C1 segment of cervical spinal cord (tissue), 14 donors: ENCODE results near the gene NFATC4.
"Not testable (repeated sequence)": the region's sequence is repeated elsewhere in the genome, so short reads cannot be mapped to it uniquely, and the experiment has no call there.

Source experiments
- DNase-seq, 14 donors: peaks; one replicate each; lab custom pipeline; 2025; lab: John Stamatoyannopoulos, UW

The NFATC4 gene

GRCh38 chr14:24366721-24367513 lies 1.1 kb upstream of the NFATC4 start:
- DNase-seq, result peak in 11 of 14 donors; percentile 41 to 97 (median 57)

DNA sequence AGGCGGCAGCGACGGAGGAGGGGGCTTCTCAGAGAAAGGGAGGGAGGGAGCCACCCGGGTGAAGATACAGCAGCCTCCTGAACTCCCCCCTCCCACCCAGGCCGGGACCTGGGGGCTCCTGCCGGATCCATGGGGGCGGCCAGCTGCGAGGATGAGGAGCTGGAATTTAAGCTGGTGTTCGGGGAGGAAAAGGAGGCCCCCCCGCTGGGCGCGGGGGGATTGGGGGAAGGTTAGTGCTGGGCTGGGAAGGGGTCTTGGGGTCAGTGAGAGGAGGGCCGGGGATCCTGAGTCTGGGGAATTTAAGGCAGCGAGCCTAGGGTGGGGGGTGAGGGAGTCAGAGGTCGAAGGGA lies 203 bp downstream of the NFATC4 start:
- peak in 1 of 14 donors; percentile 39 for DNase-seq

DNA sequence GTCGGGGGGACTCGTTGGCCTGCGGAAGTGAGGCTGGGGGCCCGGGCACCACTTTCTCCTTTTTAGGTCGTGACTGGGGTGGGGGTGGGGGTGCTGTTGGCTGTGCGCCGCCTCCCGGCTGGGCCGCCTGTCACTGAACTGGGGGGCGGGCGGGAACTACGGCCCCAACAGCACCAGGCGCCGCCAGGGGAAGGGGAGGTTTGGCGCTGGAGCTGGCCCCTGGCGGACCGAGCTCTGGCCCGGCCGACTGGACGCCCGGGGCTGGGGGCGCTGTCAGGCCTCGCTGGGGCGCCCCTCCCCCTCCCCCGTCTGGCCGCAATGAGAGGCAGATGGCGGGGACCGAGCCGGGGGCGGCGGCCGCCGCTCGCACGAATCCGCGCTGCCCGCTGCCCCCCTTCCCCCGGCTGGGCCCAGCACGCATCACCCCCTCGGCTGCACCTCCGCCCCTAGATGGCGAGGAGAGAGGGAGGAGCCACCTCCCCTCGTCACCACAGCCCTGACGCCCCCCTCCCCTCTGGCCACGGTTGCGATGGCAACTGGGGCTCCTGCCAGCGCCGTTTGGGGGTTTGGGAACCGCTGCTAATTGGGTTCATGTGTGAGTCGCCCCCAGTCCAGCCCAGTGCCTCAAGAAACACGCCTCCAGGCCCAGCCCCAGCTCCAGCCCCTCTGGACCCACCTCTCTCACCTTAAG lies 723 bp downstream of the NFATC4 start:
- DNase-seq, result peak in 6 of 14 donors; percentile 5 to 44 (median 22)

GRCh38 chr14:24369463-24369862 lies 1.5 kb downstream of the NFATC4 start:
- no peak for DNase-seq

- DNase-seq, result peak in 1 of 14 donors; percentile 37
Measured at GRCh38 chr14:24369907-24370687, 2.1 kb downstream of the NFATC4 start.

DNA sequence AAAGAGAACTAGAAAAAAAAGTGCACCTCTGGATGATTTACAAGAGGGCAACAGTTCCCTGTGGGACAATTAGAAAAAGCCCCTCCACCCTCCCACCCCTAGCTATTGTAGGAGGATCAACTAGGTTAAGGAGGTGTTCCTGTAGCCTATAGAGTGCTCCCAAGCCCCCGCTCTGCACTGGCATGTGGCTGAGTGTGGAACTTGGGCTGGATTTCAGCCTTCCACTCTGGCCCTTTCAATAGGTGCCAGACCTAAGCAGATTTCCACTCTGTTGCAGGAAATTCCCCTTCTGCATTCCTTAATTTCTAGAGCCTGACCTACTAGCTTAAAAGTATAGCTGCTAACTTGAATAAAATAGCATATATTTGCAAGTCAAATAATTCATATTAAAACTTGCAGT lies 2.8 kb downstream of the NFATC4 start:
- no peak for DNase-seq

DNA sequence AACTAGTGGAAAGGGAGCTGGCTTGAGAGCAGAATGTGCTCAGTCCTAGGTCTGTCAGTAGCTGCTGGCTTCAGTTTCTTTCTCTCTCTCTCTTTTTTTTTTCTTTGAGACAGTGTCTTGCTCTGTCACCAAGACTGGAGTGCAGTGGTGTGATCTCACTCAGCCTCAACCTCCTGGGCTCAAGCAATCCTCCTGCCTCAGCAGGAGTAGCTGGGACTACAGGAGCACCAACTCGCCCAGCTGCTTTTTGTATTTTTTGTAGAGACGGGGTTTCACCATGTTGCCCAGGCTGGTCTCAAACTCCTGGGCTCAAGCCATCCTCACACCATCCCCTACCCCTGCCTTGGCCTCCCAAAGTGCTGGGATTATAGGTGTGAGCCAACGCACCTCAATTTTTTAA lies 3.6 kb downstream of the NFATC4 start:
- not testable (repeated sequence) for DNase-seq

DNA sequence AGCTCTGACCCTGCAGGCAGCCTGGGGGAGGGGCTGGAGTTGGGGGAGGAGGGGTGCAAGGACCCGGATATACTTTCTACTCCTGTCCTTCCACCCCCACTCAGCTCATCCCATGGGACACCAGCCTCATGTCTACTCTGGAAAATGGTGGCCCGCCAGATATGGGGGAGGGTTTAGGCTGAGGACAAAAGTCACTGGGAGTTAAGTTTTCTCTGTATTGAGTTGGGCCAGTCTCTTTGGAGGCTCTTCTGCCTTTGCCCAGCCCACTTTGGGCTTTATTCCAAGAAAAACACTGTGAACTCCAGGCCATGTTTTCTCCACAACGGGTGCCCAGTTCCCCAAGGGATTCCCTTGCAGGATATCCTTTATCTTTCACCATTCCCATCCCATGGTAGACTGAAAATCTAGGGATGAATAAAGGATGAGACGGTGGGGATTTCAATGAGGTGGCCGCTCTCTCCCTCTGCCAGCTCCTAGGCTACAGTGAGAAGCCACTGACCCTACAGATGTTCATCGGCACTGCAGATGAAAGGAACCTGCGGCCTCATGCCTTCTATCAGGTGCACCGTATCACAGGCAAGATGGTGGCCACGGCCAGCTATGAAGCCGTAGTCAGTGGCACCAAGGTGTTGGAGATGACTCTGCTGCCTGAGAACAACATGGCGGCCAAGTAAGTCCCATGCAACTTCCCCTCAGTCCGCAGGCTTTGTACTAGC lies 4.9 kb downstream of the NFATC4 start:
- no peak for DNase-seq

DNA sequence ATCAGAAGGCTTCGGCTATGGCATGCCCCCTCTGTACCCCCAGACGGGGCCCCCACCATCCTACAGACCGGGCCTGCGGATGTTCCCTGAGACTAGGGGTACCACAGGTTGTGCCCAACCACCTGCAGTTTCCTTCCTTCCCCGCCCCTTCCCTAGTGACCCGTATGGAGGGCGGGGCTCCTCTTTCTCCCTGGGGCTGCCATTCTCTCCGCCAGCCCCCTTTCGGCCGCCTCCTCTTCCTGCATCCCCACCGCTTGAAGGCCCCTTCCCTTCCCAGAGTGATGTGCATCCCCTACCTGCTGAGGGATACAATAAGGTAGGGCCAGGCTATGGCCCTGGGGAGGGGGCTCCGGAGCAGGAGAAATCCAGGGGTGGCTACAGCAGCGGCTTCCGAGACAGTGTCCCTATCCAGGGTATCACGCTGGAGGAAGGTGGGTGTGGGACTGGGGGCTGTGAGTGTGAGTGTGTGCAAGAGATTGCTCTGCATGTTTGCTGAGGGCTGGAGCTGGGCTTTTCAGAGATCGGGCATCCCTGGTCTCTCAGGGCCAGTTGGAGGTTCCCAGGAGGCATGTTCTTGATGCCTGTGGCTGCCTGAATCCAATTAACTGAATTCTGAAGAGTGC lies 8.6 kb downstream of the NFATC4 start:
- no peak for DNase-seq

DNA sequence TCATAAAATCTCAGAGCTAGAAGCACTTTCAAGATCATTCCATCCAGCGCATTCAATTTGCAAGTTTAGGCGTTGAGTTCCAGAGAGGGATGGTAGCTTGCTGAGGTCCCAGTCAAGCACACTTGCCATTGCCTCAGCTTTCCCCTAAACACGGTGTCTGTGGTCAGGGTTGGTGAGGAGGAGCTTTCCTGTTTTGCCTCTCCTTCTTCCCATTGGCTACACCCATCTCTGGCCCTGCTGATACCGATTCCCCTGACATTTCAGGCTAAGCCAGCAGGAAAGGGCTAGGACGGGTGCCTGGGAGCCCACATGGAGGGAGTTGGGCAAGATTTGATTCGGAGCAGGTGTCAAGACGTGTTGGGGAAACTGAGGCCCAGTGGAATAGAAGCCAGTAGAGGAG lies 9.1 kb downstream of the NFATC4 start:
- no peak for DNase-seq

- DNase-seq, result no peak
Measured at GRCh38 chr14:24377657-24378056, 9.7 kb downstream of the NFATC4 start.

- DNase-seq, result no peak
Measured at GRCh38 chr14:24378327-24378726, 10.3 kb downstream of the NFATC4 start.

GRCh38 chr14:24378981-24379906 lies 11.3 kb downstream of the NFATC4 start:
- no peak for DNase-seq

GRCh38 chr14:24379907-24380730 lies 12.1 kb downstream of the NFATC4 start:
- DNase-seq, result no peak

DNA sequence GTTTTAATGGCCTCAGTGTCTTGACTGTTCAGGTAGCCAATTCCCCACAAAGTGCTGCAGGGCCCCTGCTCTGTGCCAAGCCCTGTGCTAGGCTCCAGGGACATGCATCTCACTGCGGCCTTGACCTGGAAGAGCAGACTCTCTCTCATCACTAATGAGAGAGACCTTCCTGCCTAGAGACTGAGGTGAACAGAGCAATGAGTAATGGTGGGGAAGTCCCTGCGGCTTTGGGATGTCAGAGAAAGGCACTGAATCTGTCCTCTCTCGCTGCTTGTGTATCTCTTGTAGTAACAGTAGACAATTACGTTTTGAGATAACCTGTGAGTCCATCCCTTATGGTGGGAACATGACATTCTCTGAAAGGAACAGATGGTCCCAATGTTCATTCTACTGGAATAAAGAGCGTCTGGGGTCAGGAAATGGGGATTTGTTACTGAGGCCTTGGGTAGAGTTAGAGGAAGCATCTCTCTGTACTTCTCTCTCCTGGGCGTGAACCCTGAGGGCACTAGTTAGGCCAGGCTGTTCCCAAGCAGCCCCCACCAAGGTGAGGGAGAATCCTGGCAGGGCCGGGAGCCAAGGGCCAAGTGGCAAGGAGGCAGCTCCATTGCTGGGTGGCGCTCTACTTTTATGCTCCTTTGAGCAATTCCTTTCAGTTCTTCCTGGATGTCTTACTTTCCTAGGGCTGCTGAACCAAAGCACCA lies 13.5 kb downstream of the NFATC4 start:
- peak in 1 of 14 donors; percentile 93 for DNase-seq

- no peak for DNase-seq
Measured at GRCh38 chr14:24382064-24382371, 14.0 kb downstream of the NFATC4 start.

- no peak for DNase-seq
Measured at GRCh38 chr14:24384169-24384568, 16.2 kb downstream of the NFATC4 start.

DNA sequence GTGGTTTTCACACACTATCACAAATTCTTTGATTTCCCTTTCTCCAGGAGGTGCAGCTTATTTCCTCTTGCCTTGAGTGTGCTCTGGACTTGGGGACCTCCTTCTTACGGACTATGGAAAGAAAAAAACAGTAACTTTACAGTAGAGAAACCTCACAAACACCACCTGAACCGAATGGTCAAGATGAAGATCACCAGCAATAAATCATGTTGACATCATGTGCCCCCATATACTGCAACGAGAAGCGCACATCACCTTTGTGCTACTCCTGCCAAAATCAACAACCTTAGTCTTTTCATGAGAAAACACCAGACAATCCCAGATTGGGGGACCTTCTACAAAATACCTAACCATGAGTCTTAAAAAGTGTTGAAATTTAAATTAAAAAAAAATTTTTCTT lies 17.5 kb downstream of the NFATC4 start:
- no peak for DNase-seq

DNA sequence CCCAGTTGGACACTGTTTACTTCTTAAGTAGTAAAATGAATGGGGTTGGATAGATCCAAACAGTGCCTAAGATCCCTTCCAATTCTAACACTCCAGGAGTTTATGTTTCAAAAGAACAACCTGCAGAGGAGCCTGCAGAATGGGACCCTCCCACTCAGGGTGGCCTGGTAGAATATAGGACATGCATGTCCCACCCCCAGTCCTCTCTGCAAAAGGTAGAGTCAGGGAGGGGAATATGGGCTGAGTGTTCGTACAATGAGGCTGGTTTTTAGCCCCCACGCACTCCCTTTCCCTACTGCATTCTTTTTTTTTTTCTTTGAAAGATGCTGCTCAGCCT lies 19.0 kb downstream of the NFATC4 start:
- DNase-seq, result no peak
